ENCODE measurements around the gene AP3B1. TPM values are rescaled to one million over a fixed set of nuclear protein-coding genes. Genes with fewer than 3 reads are reported as not detected.

Gene AP3B1
- total RNA-seq, 4 donors from 2014 or later, result 33.8 to 38.6 (median 36.0) TPM

DNA sequence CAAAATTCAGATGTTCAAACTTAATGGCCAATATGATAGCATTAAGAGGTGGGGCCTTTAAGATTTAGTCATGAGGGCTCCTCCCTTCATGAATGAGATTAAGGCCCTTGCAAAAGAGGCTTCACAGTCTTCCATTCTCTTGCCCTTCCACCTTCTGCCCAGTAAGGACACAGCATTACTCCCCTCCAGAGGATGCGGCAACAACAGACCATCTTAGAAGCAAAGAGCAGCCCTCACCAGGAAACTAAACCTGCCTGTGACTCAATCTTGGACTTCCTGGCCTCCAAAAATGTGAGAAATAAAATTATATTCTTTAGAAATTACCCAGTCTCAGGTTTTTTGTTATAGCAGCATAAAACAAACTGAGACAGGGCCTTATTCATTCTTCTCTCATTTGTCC, 8.2 kb downstream of the AP3B1 start:
- Histone ChIP-seq H3K27ac (no peak overlapping the region), H3K27me3 (no peaks in the 10 kb centered on the region), H3K4me3 (no peak overlapping the region), H3K36me3 (no peaks in the 10 kb centered on the region), H3K9me3 (no peaks in the 10 kb centered on the region), H3K4me1 (no peaks in the 10 kb centered on the region)
- 83 to 100% methylated on average over 1 of the region's 1 CpG for WGBS, 2 donors (ENCODE audit: low coverage in 1 of 2)
- TF ChIP-seq POLR2AphosphoS5 (IDR thresholded peaks at IDR 0.05) (no peak), EP300 (IDR thresholded peaks at IDR 0.05) (no peak), POLR2A (IDR thresholded peaks at IDR 0.05) (no peak), CTCF (IDR thresholded peaks at IDR 0.05) (no peak)
- ATAC-seq, result no peak

GRCh38 chr5:78283802-78284201, 10.7 kb downstream of the AP3B1 start:
- WGBS, 2 donors (ENCODE audit: low coverage in 1 of 2), result 86 to 95% methylated on average over 1 of the region's 1 CpG
- Histone ChIP-seq H3K27ac (no peak overlapping the region), H3K9me3 (no peaks in the 10 kb centered on the region), H3K27me3 (no peaks in the 10 kb centered on the region), H3K36me3 (no peaks in the 10 kb centered on the region), H3K4me1 (no peaks in the 10 kb centered on the region), H3K4me3 (no peak overlapping the region)
- TF ChIP-seq CTCF (IDR thresholded peaks at IDR 0.05) (no peak), POLR2A (IDR thresholded peaks at IDR 0.05) (no peak), POLR2AphosphoS5 (IDR thresholded peaks at IDR 0.05) (no peak), EP300 (IDR thresholded peaks at IDR 0.05) (no peak)
- ATAC-seq, result no peak

DNA sequence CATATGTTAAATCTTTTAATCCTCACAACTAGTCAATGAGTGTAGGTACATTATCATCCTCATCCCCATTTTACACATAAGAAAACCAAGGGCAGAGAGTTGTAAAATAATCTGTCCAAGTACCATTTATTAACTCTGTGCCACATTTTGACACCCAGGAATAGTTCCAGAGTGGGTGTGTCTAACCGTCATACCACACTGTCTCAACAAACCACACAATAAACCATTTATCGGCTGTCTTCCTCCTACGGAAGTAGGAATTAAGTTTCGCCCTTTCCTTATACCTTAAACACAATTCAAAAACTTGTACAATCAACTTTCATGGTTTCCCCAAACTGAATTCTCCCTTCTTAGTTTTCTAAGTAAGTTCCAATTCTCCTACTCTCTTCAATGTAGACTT, 11.4 kb downstream of the AP3B1 start:
- WGBS, 2 donors (ENCODE audit: low coverage in 1 of 2), result 91 to 94% methylated on average over 3 to 4 of the region's 4 CpGs
- no peaks in the 10 kb centered on the region for H3K27me3 ChIP-seq
- no peak overlapping the region for H3K4me3 ChIP-seq
- no peak for ATAC-seq
- H3K36me3 ChIP-seq, result no peaks in the 10 kb centered on the region
- H3K27ac ChIP-seq, result no peak overlapping the region
- H3K4me1 ChIP-seq, result no peaks in the 10 kb centered on the region
- TF ChIP-seq POLR2AphosphoS5 (IDR thresholded peaks at IDR 0.05) (no peak), POLR2A (IDR thresholded peaks at IDR 0.05) (no peak), EP300 (IDR thresholded peaks at IDR 0.05) (no peak)
- H3K9me3 ChIP-seq, result no peaks in the 10 kb centered on the region

DNA sequence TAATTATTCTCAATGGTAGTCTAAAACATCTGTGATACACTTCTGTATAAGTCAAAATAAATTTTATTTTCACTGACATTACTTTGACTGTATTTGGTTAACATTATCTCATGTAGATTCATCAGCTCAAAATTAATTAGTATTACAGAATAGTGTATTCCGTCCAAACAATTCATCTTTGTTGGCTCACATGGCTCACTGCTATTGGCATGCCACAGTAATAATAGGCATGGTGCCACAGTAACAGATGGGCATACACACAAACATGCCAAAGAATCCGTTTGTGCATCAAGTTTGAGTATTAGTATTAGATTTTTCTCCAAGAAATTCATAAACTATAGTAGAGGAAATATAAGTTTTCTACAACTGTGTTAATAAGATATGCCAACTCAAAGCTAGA, 14.2 kb downstream of the AP3B1 start:
- no peaks in the 10 kb centered on the region for H3K9me3 ChIP-seq
- ATAC-seq, result no peak
- WGBS, 2 donors (ENCODE audit: low coverage in 1 of 2), result 40 to 42% methylated on average over 2 of the region's 2 CpGs
- H3K27ac ChIP-seq, result no peak overlapping the region
- no peak overlapping the region for H3K4me3 ChIP-seq
- no peaks in the 10 kb centered on the region for H3K27me3 ChIP-seq
- TF ChIP-seq EP300 (IDR thresholded peaks at IDR 0.05) (no peak), POLR2AphosphoS5 (IDR thresholded peaks at IDR 0.05) (no peak), CTCF (IDR thresholded peaks at IDR 0.05) (no peak), POLR2A (IDR thresholded peaks at IDR 0.05) (no peak)
- H3K4me1 ChIP-seq, result no peaks in the 10 kb centered on the region
- no peaks in the 10 kb centered on the region for H3K36me3 ChIP-seq

- ATAC-seq, result no peak
- no peaks in the 10 kb centered on the region for H3K36me3 ChIP-seq
- no peaks in the 10 kb centered on the region for H3K27me3 ChIP-seq
- no peak overlapping the region for H3K4me3 ChIP-seq
- H3K27ac ChIP-seq, result no peak overlapping the region
- no peaks in the 10 kb centered on the region for H3K4me1 ChIP-seq
- 95 to 96% methylated on average over 5 of the region's 5 CpGs for WGBS, 2 donors (ENCODE audit: low coverage in 1 of 2)
- no peaks in the 10 kb centered on the region for H3K9me3 ChIP-seq
- TF ChIP-seq EP300 (IDR thresholded peaks at IDR 0.05) (no peak), POLR2A (IDR thresholded peaks at IDR 0.05) (no peak), POLR2AphosphoS5 (IDR thresholded peaks at IDR 0.05) (no peak), CTCF (IDR thresholded peaks at IDR 0.05) (no peak)
These were observed 15.3 kb downstream of the AP3B1 start for GRCh38 chr5:78279194-78279593.
